Endothelial cell of umbilical vein (primary cell): ENCODE results near the gene YDJC.
"Not testable (repeated sequence)": the region's sequence is repeated elsewhere in the genome, so short reads cannot be mapped to it uniquely, and the experiment has no call there.

Experiments used
- FOS ChIP-seq: IDR thresholded peaks from 2 replicates; pipeline ENCODE4 v1.6.1; 2011; ENCODE audit warnings: mild to moderate bottlenecking, low read length, moderate library complexity, borderline replicate concordance; ENCODE audit not compliant: insufficient read depth
- TF ChIP-seq, protein P1 (sequence below), 2 donors: IDR thresholded peaks; 1 replicate in 1 of 2; 2 replicates in 1 of 2; pipeline ENCODE4 v1.5.1; 2011; ENCODE audit warnings: low read length in 2 of 2, mild to moderate bottlenecking in 2 of 2, moderate library complexity in 2 of 2, control low read depth in 1 of 2, inconsistent platforms in 1 of 2, low read depth in 1 of 2; ENCODE audit not compliant: insufficient read depth in 1 of 2; ENCODE audit errors: extremely low read depth in 1 of 2
- TF ChIP-seq, protein P2 (sequence below): IDR thresholded peaks from 2 replicates; pipeline ENCODE4 v1.6.1; 2011; ENCODE audit not compliant: insufficient read depth, insufficient read length

DNA sequence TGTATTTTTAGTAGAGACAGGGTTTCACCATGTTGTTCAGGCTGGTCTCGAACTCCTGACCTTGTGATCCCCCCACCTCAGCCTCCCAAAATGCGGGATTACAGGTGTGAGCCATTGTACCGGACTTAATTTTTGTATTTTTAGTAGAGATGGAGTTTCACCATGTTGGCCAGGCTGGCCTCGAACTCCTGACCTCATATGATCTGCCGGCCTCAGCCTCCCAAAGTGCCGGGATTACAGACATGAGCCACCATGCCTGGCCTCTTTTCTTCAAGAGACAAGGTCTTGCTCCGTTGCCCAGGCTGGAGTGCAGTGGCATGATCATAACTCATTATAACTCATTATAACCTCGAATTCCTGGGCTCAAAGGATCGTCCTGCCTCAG is 49.2 kb downstream of the YDJC start:
- TF ChIP-seq, protein P1, sequence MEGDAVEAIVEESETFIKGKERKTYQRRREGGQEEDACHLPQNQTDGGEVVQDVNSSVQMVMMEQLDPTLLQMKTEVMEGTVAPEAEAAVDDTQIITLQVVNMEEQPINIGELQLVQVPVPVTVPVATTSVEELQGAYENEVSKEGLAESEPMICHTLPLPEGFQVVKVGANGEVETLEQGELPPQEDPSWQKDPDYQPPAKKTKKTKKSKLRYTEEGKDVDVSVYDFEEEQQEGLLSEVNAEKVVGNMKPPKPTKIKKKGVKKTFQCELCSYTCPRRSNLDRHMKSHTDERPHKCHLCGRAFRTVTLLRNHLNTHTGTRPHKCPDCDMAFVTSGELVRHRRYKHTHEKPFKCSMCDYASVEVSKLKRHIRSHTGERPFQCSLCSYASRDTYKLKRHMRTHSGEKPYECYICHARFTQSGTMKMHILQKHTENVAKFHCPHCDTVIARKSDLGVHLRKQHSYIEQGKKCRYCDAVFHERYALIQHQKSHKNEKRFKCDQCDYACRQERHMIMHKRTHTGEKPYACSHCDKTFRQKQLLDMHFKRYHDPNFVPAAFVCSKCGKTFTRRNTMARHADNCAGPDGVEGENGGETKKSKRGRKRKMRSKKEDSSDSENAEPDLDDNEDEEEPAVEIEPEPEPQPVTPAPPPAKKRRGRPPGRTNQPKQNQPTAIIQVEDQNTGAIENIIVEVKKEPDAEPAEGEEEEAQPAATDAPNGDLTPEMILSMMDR (IDR thresholded peaks at IDR 0.05; ENCODE audit: extremely low read depth in 1 of 2, insufficient read depth in 1 of 2, low read depth in 1 of 2, low read length in 2 of 2) = not testable (repeated sequence)
- TF ChIP-seq, protein P2, sequence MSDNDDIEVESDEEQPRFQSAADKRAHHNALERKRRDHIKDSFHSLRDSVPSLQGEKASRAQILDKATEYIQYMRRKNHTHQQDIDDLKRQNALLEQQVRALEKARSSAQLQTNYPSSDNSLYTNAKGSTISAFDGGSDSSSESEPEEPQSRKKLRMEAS = not testable (repeated sequence)
- TF ChIP-seq FOS = not testable (repeated sequence)
